Endothelial cell of umbilical vein (primary cell): ENCODE data around the gene OCLN. TPM values are rescaled to one million over a fixed set of nuclear protein-coding genes. Genes with fewer than 3 reads are reported as not detected.

Source experiments
- BruUV-seq: library from RNA; stranded (reverse); fragments of 400-500 nt; replicated peaks from 2 replicates; lab custom pipeline; 2021; lab: Mats Ljungman, UMichigan
- CTCF ChIA-PET: fragments of 300-600, 350-600 bp; sonication (Branson Sonifier 250); formaldehyde crosslinking; loops from one replicate; lab custom pipeline; 2021; ENCODE audit warnings: antibody characterized with exemption, inconsistent platforms; lab: Charles Lee
- POLR2A ChIA-PET: fragments of 300-600, 350-600 bp; sonication (Branson Sonifier 250); formaldehyde crosslinking; loops from one replicate; lab custom pipeline; 2021; ENCODE audit warnings: antibody characterized with exemption, inconsistent platforms; lab: Charles Lee
- DNase-seq: peaks from one replicate; pipeline ENCODE4 v3.0.0-alpha.2; 2011; ENCODE audit warnings: low read depth, low spot score
- FAIRE-seq: peaks from 2 replicates; lab custom pipeline; 2011; peaks lifted over from hg19 to GRCh38; lab: Jason Lieb, UNC
- H2AFZ ChIP-seq: 2 replicates; pipeline ENCODE4 v1.6.0; 2012; ENCODE audit warnings: low read depth, low read length, control low read depth, inconsistent platforms
- H3K27ac ChIP-seq: 2 replicates; pipeline ENCODE4 v1.5.1; 2011; ENCODE audit warnings: low read depth, mild to moderate bottlenecking, control low read depth, low read length, moderate library complexity; ENCODE audit not compliant: insufficient read depth
- H3K27me3 ChIP-seq, 2 experiments: 2 replicates each; pipeline versions ENCODE4 v1.6.0 to v1.6.1; 2011; ENCODE audit warnings: low read length in 2 of 2, mixed read lengths in 1 of 2; ENCODE audit not compliant: control insufficient read depth in 2 of 2, insufficient read depth in 2 of 2
- H3K36me3 ChIP-seq, 2 experiments: 2 replicates in 1 of 2; 3 replicates in 1 of 2; pipeline ENCODE4 v1.5.1; 2011; ENCODE audit warnings: low read length in 2 of 2, mild to moderate bottlenecking in 1 of 2, moderate library complexity in 1 of 2; ENCODE audit not compliant: control insufficient read depth in 2 of 2, insufficient read depth in 2 of 2; ENCODE audit errors: extremely low read depth in 1 of 2
- H3K4me1 ChIP-seq: 3 replicates; pipeline ENCODE4 v1.5.1; 2011; ENCODE audit warnings: mild to moderate bottlenecking, low read length; ENCODE audit not compliant: control insufficient read depth, insufficient read depth; ENCODE audit errors: extremely low read depth
- H3K4me2 ChIP-seq: 2 replicates; pipeline ENCODE4 v1.6.1; 2011; ENCODE audit warnings: low read length, control low read depth, mixed read lengths; ENCODE audit not compliant: insufficient read depth
- H3K4me3 ChIP-seq, 3 experiments: fragments of 200-600 bp in 1 of 3; sonication (generic), shearing (Covaris generic) in 1 of 3; replicated peaks in 1 of 3; 2 replicates each; pipeline ENCODE4 v1.5.1; 2011 to 2016; ENCODE audit warnings: control low read depth in 3 of 3, low read length in 3 of 3, mild to moderate bottlenecking in 2 of 3, inconsistent platforms in 1 of 3, low read depth in 1 of 3, moderate library complexity in 1 of 3; ENCODE audit not compliant: insufficient read depth in 1 of 3
- H3K79me2 ChIP-seq: 2 replicates; pipeline ENCODE4 v1.6.0; 2012; ENCODE audit warnings: low read length, inconsistent platforms; ENCODE audit not compliant: control insufficient read depth, insufficient read depth
- H3K9ac ChIP-seq: replicated peaks from 2 replicates; pipeline ENCODE3; 2011; ENCODE audit warnings: low read length, control low read depth; ENCODE audit not compliant: insufficient read depth; ENCODE audit errors: extremely low read depth
- H3K9me1 ChIP-seq: replicated peaks from 3 replicates; pipeline ENCODE4 v1.6.0; 2011; ENCODE audit warnings: mild to moderate bottlenecking, low read length; ENCODE audit not compliant: control insufficient read depth, insufficient read depth; ENCODE audit errors: extremely low read depth
- H3K9me3 ChIP-seq: replicated peaks from 2 replicates; pipeline ENCODE4 v1.5.1; 2012; ENCODE audit warnings: low read length, inconsistent platforms; ENCODE audit not compliant: control insufficient read depth, insufficient read depth
- H4K20me1 ChIP-seq: replicated peaks from 2 replicates; pipeline ENCODE3; 2011; ENCODE audit warnings: mild to moderate bottlenecking, low read length; ENCODE audit not compliant: control insufficient read depth, insufficient read depth; ENCODE audit errors: extremely low read depth
- CTCF ChIP-seq, 2 donors: IDR thresholded peaks; 1 replicate in 1 of 2; 2 replicates in 1 of 2; pipeline ENCODE4 v1.5.1; 2011; ENCODE audit warnings: low read length in 2 of 2, mild to moderate bottlenecking in 2 of 2, moderate library complexity in 2 of 2, control low read depth in 1 of 2, inconsistent platforms in 1 of 2, low read depth in 1 of 2; ENCODE audit not compliant: insufficient read depth in 1 of 2; ENCODE audit errors: extremely low read depth in 1 of 2
- EZH2 ChIP-seq: IDR thresholded peaks from 2 replicates; pipeline ENCODE4 v1.6.1; 2012; ENCODE audit warnings: borderline replicate concordance, low read depth, mild to moderate bottlenecking, moderate library complexity, low read length, inconsistent platforms; ENCODE audit not compliant: severe bottlenecking
- FOS ChIP-seq: IDR thresholded peaks from 2 replicates; pipeline ENCODE4 v1.6.1; 2011; ENCODE audit warnings: mild to moderate bottlenecking, low read length, moderate library complexity, borderline replicate concordance; ENCODE audit not compliant: insufficient read depth
- GATA2 ChIP-seq: IDR thresholded peaks from 2 replicates; pipeline ENCODE4 v1.7.0; 2011; ENCODE audit warnings: low read depth, mild to moderate bottlenecking, moderate library complexity, mixed read lengths, low read length; ENCODE audit not compliant: insufficient read length, insufficient read depth
- JUN ChIP-seq: IDR thresholded peaks from 2 replicates; pipeline ENCODE4 v1.6.1; 2011; ENCODE audit warnings: borderline replicate concordance, low read depth; ENCODE audit not compliant: insufficient read length, insufficient read depth
- MYC ChIP-seq: IDR thresholded peaks from one replicate; pipeline ENCODE4 v1.6.1; 2011; ENCODE audit warnings: mild to moderate bottlenecking, low read depth, low read length
- POLR2A ChIP-seq: IDR thresholded peaks from 2 replicates; pipeline ENCODE4 v1.6.1; 2012; ENCODE audit warnings: low read depth, mild to moderate bottlenecking, control low read depth, low read length
- POLR2AphosphoS5 ChIP-seq: IDR thresholded peaks from 2 replicates; pipeline ENCODE4 v1.6.1; 2012; ENCODE audit warnings: low read depth, mild to moderate bottlenecking, control low read depth, low read length, moderate library complexity; ENCODE audit not compliant: insufficient read depth
- dilution Hi-C: fragments of 300-500 bp; cut with MboI; formaldehyde crosslinking; loops from one replicate; pipeline ENCODE4 v1.15.0; 2019; ENCODE audit warnings: low sequenced_read_pairs; ENCODE audit not compliant: extremely low pct_ligation_motif_present
- intact Hi-C: fragments of 100-400 bp; cut with micrococcal nuclease; formaldehyde crosslinking; loops from one replicate; pipeline ENCODE4 v1.10.0; 2022
- polyA plus RNA-seq, 4 experiments: library from polyadenylated mRNA; depleted of rRNA in 3 of 4; stranded (reverse) in 3 of 4; unstranded in 1 of 4; fragments of >200 nt; gene quantifications; 2 replicates each; pipeline versions ENCODE4 v1.2.1 to v1.2.3, GENCODE V29; 2011 to 2012; ENCODE audit warnings: missing spikeins in 1 of 4
- total RNA-seq: library from RNA; stranded (reverse); gene quantifications from 2 replicates; pipeline ENCODE4 v1.2.3, GENCODE V29; 2021
- TF ChIP-seq, protein P1 (sequence below): IDR thresholded peaks from 2 replicates; pipeline ENCODE4 v1.6.1; 2011; ENCODE audit not compliant: insufficient read depth, insufficient read length

The OCLN gene
- total and polyA plus RNA-seq, 2 donors (not counting 3 experiments of a cell fraction or from before 2014, with no cell fraction given), result 11.2 to 22.3 TPM

GRCh38 chr5:69522035-69522434 lies 29.4 kb downstream of the OCLN start:
- BruUV-seq, result no TSS peak
- TF ChIP-seq EZH2, result no peak
- TF ChIP-seq, protein P1, sequence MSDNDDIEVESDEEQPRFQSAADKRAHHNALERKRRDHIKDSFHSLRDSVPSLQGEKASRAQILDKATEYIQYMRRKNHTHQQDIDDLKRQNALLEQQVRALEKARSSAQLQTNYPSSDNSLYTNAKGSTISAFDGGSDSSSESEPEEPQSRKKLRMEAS, result no peak
- no peak for TF ChIP-seq FOS
- no peak for TF ChIP-seq JUN
- ChIA-PET CTCF (interaction anchor here (1.5 kb wide), 1 partner anchor 123 kb away, joined by 3 read pairs; no protein-coding TSS in a partner anchor), POLR2A (no interaction called here)
- intact Hi-C loops, result no loop called here
- DNase-seq (no peak), FAIRE-seq (no peak)
- Histone ChIP-seq H4K20me1 (no peaks in the 10 kb centered on the region), H3K4me1 (peaks cover 26% of the 10 kb centered on the region), H2AFZ (no peak overlapping the region), H3K9me3 (no peaks in the 10 kb centered on the region), H3K9ac (no peak overlapping the region), H3K27me3 (no peaks in the 10 kb centered on the region), H3K4me3 (no peak overlapping the region), H3K4me2 (no peak overlapping the region), H3K27ac (no peak overlapping the region), H3K36me3 (no peaks in the 10 kb centered on the region), H3K9me1 (no peaks in the 10 kb centered on the region), H3K79me2 (no peaks in the 10 kb centered on the region)
- dilution Hi-C loops, result no loop called here

GRCh38 chr5:69525490-69525889 lies 32.9 kb downstream of the OCLN start:
- Histone ChIP-seq H3K27ac (no peak overlapping the region), H3K4me2 (no peak overlapping the region), H2AFZ (no peak overlapping the region), H3K27me3 (peaks cover 0 to 2% of the 10 kb centered on the region in 2 experiments), H3K4me1 (peaks cover 15% of the 10 kb centered on the region), H3K36me3 (no peaks in the 10 kb centered on the region), H3K9me3 (no peaks in the 10 kb centered on the region), H3K9me1 (no peaks in the 10 kb centered on the region), H3K79me2 (no peaks in the 10 kb centered on the region), H4K20me1 (no peaks in the 10 kb centered on the region), H3K4me3 (no peak overlapping the region), H3K9ac (no peak overlapping the region)
- DNase-seq (no peak), FAIRE-seq (no peak)
- TF ChIP-seq CTCF (IDR thresholded peaks at IDR 0.05; ENCODE audit: extremely low read depth in 1 of 2, insufficient read depth in 1 of 2, low read depth in 1 of 2, low read length in 2 of 2) (no peak), POLR2AphosphoS5 (no peak), POLR2A (no peak), EZH2 (no peak), GATA2 (no peak), MYC (no peak), JUN (no peak), FOS (no peak)
- TF ChIP-seq, protein P1, result no peak
- ChIA-PET CTCF (no interaction called here), POLR2A (no interaction called here)
- dilution Hi-C loops (no loop called here), intact Hi-C loops (no loop called here)
- no TSS peak for BruUV-seq
